ENCODE measurements around the gene SCARB1. TPM values are rescaled to one million over a fixed set of nuclear protein-coding genes. Genes with fewer than 3 reads are reported as not detected.

Gene SCARB1
- total and polyA plus RNA-seq, 2 donors (not counting 3 experiments of a cell fraction or from before 2014, with no cell fraction given) = 125 to 141 TPM

GRCh38 chr12:124777399-124778372 is 86.0 kb downstream of the SCARB1 start:
- Histone ChIP-seq H3K27ac (ENCODE audit: insufficient read depth, low read depth, low read length) (no peak overlapping the region), H3K4me1 (ENCODE audit: control insufficient read depth, extremely low read depth, insufficient read depth, low read length) (peaks cover 9% of the 10 kb centered on the region), H3K9me3 (replicated peaks; ENCODE audit: control insufficient read depth, insufficient read depth, low read length) (no peaks in the 10 kb centered on the region), H2AFZ (ENCODE audit: low read depth, low read length) (no peak overlapping the region), H3K36me3 (ENCODE audit: control insufficient read depth in 2 of 2, extremely low read depth in 1 of 2, insufficient read depth in 2 of 2, low read length in 2 of 2) (peaks cover 0 to 5% of the 10 kb centered on the region in 2 experiments), H3K27me3 (ENCODE audit: control insufficient read depth in 2 of 2, insufficient read depth in 2 of 2, low read length in 2 of 2) (no peaks in the 10 kb centered on the region), H3K4me2 (ENCODE audit: insufficient read depth, low read length) (no peak overlapping the region), H4K20me1 (replicated peaks; ENCODE audit: control insufficient read depth, extremely low read depth, insufficient read depth, low read length) (no peaks in the 10 kb centered on the region), H3K9ac (replicated peaks; ENCODE audit: extremely low read depth, insufficient read depth, low read length) (no peak overlapping the region), H3K9me1 (replicated peaks; ENCODE audit: control insufficient read depth, extremely low read depth, insufficient read depth, low read length) (no peaks in the 10 kb centered on the region), H3K4me3 (replicated peaks in 1 of 3; ENCODE audit: insufficient read depth in 1 of 3, low read depth in 1 of 3, low read length in 3 of 3) (no peak overlapping the region), H3K79me2 (ENCODE audit: control insufficient read depth, insufficient read depth, low read length) (no peaks in the 10 kb centered on the region)
- DNase-seq (ENCODE audit: low read depth, low spot score) (no peak), FAIRE-seq (no peak)
- POLR2A ChIA-PET = no interaction called here
- TF ChIP-seq MYC (IDR thresholded peaks at IDR 0.05; ENCODE audit: low read depth, low read length) = no peak
- no peak for TF ChIP-seq POLR2AphosphoS5 (IDR thresholded peaks at IDR 0.05; ENCODE audit: insufficient read depth, low read depth, low read length)
- TF ChIP-seq JUN (IDR thresholded peaks at IDR 0.05; ENCODE audit: borderline replicate concordance, insufficient read depth, insufficient read length, low read depth) = no peak
- TF ChIP-seq MAX (IDR thresholded peaks at IDR 0.05; ENCODE audit: insufficient read depth, insufficient read length) = no peak
- no peak for TF ChIP-seq CTCF (IDR thresholded peaks at IDR 0.05; ENCODE audit: extremely low read depth in 1 of 2, insufficient read depth in 1 of 2, low read depth in 1 of 2, low read length in 2 of 2)
- TF ChIP-seq EZH2 (IDR thresholded peaks at IDR 0.05; ENCODE audit: borderline replicate concordance, low read depth, low read length, severe bottlenecking) = no peak
- TF ChIP-seq GATA2 (IDR thresholded peaks at IDR 0.05; ENCODE audit: insufficient read depth, insufficient read length, low read depth, low read length) = no peak
- TF ChIP-seq POLR2A (IDR thresholded peaks at IDR 0.05; ENCODE audit: low read depth, low read length) = no peak
- TF ChIP-seq FOS (IDR thresholded peaks at IDR 0.05; ENCODE audit: borderline replicate concordance, insufficient read depth, low read length) = no peak
- TSS peak; percentile 80 for BruUV-seq (replicated peaks)
- intact Hi-C loops (cut with micrococcal nuclease) (loop anchor here (5.0 to 10.0 kb wide), 2 partner anchors 130 to 453 kb away; no protein-coding TSS in a partner anchor), dilution Hi-C loops (cut with MboI; ENCODE audit: extremely low pct_ligation_motif_present, low sequenced_read_pairs) (no loop called here)
- CTCF ChIA-PET = no interaction called here
